ENCODE results near the gene CBX8. TPM values are rescaled to one million over a fixed set of nuclear protein-coding genes. Genes with fewer than 3 reads are reported as not detected.

The CBX8 gene
- total and polyA plus RNA-seq, 2 donors (not counting 3 experiments of a cell fraction or from before 2014, with no cell fraction given), result 0.69 to 3.1 TPM

GRCh38 chr17:79752175-79752574 lies 44.7 kb downstream of the CBX8 start:
- Histone ChIP-seq H3K9ac (replicated peaks; ENCODE audit: extremely low read depth, insufficient read depth, low read length) (no peak overlapping the region), H3K4me2 (ENCODE audit: insufficient read depth, low read length) (no peak overlapping the region), H3K9me1 (replicated peaks; ENCODE audit: control insufficient read depth, extremely low read depth, insufficient read depth, low read length) (no peaks in the 10 kb centered on the region), H3K4me3 (replicated peaks in 1 of 3; ENCODE audit: insufficient read depth in 1 of 3, low read depth in 1 of 3, low read length in 3 of 3) (no peak overlapping the region), H3K27me3 (ENCODE audit: control insufficient read depth in 2 of 2, insufficient read depth in 2 of 2, low read length in 2 of 2) (peaks cover 21 to 31% of the 10 kb centered on the region in 2 experiments), H3K36me3 (ENCODE audit: control insufficient read depth in 2 of 2, extremely low read depth in 1 of 2, insufficient read depth in 2 of 2, low read length in 2 of 2) (no peaks in the 10 kb centered on the region), H3K79me2 (ENCODE audit: control insufficient read depth, insufficient read depth, low read length) (no peaks in the 10 kb centered on the region), H2AFZ (ENCODE audit: low read depth, low read length) (no peak overlapping the region), H3K27ac (ENCODE audit: insufficient read depth, low read depth, low read length) (no peak overlapping the region), H3K9me3 (replicated peaks; ENCODE audit: control insufficient read depth, insufficient read depth, low read length) (no peaks in the 10 kb centered on the region), H4K20me1 (replicated peaks; ENCODE audit: control insufficient read depth, extremely low read depth, insufficient read depth, low read length) (no peaks in the 10 kb centered on the region), H3K4me1 (ENCODE audit: control insufficient read depth, extremely low read depth, insufficient read depth, low read length) (no peaks in the 10 kb centered on the region)
- BruUV-seq (replicated peaks), result no TSS peak
- intact Hi-C loops (cut with micrococcal nuclease), result no loop called here
- ChIA-PET POLR2A (no interaction called here), CTCF (interaction anchor here (1.0 to 1.2 kb wide), 3 partner anchors 10 to 87 kb away, joined by 3 to 8 read pairs (median 3); partner anchors contain the start of gene CBX4)
- DNase-seq (ENCODE audit: low read depth, low spot score) (no peak), FAIRE-seq (no peak)
- dilution Hi-C loops (cut with MboI; ENCODE audit: extremely low pct_ligation_motif_present, low sequenced_read_pairs), result no loop called here
- TF ChIP-seq GATA2 (IDR thresholded peaks at IDR 0.05; ENCODE audit: insufficient read depth, insufficient read length, low read depth, low read length) (no peak), CTCF (IDR thresholded peaks at IDR 0.05; ENCODE audit: extremely low read depth in 1 of 2, insufficient read depth in 1 of 2, low read depth in 1 of 2, low read length in 2 of 2) (no peak), POLR2A (IDR thresholded peaks at IDR 0.05; ENCODE audit: low read depth, low read length) (no peak), MYC (IDR thresholded peaks at IDR 0.05; ENCODE audit: low read depth, low read length) (no peak), FOS (IDR thresholded peaks at IDR 0.05; ENCODE audit: borderline replicate concordance, insufficient read depth, low read length) (no peak), EZH2 (IDR thresholded peaks at IDR 0.05; ENCODE audit: borderline replicate concordance, low read depth, low read length, severe bottlenecking) (no peak), POLR2AphosphoS5 (IDR thresholded peaks at IDR 0.05; ENCODE audit: insufficient read depth, low read depth, low read length) (no peak), JUN (IDR thresholded peaks at IDR 0.05; ENCODE audit: borderline replicate concordance, insufficient read depth, insufficient read length, low read depth) (no peak), MAX (IDR thresholded peaks at IDR 0.05; ENCODE audit: insufficient read depth, insufficient read length) (no peak)
